Thoracic aorta (tissue), 2 donors: ENCODE results near the gene SUMO4. TPM values are rescaled to one million over a fixed set of nuclear protein-coding genes. Genes with fewer than 3 reads are reported as not detected.

Experiments
- ATAC-seq: fragments of 150-250 bp; one replicate; pipeline ENCODE4 v1.8.0; 2017; ENCODE audit warnings: low read depth; ENCODE audit not compliant: insufficient number of reproducible peaks, low FRiP score
- DNase-seq: peaks from one replicate; pipeline ENCODE4 v3.0.0-alpha.2; 2020; ENCODE audit warnings: low spot score
- H3K27ac ChIP-seq, 2 donors: fragments of 200-600 bp; sonication (generic); 1 replicate in 1 of 2; 2 replicates in 1 of 2; pipeline ENCODE4 v1.5.1; 2016; ENCODE audit warnings: mild to moderate bottlenecking in 2 of 2, moderate library complexity in 2 of 2
- H3K27me3 ChIP-seq: fragments of 200-600 bp; sonication (generic); replicated peaks from 2 replicates; pipeline ENCODE4 v1.6.0; 2016; ENCODE audit warnings: mild to moderate bottlenecking; ENCODE audit not compliant: insufficient read depth
- H3K36me3 ChIP-seq: fragments of 200-600 bp; sonication (generic); one replicate; pipeline ENCODE4 v1.5.1; 2016
- H3K4me1 ChIP-seq, 2 donors: fragments of 200-600 bp; sonication (generic); 1 replicate in 1 of 2; 2 replicates in 1 of 2; pipeline versions ENCODE4 v1.5.1 to v1.6.0; 2016; ENCODE audit warnings: low read depth in 2 of 2, mild to moderate bottlenecking in 1 of 2; ENCODE audit not compliant: control insufficient read depth in 1 of 2
- H3K4me3 ChIP-seq: fragments of 200-600 bp; sonication (generic); 2 replicates; pipeline ENCODE4 v1.5.1; 2016; ENCODE audit warnings: mild to moderate bottlenecking
- H3K9me3 ChIP-seq: fragments of 200-600 bp; sonication (generic); 2 replicates; pipeline ENCODE4 v1.5.1; 2016
- CTCF ChIP-seq: fragments of 200-600 bp; sonication (generic); IDR thresholded peaks from one replicate; pipeline ENCODE4 v1.5.1; 2019; ENCODE audit warnings: antibody characterized with exemption
- total RNA-seq, 2 donors: library from RNA; depleted of rRNA; stranded (reverse); fragments of >200 nt; gene quantifications; one replicate each; pipeline versions ENCODE4 v1.1.0 to v1.2.3, GENCODE V29; 2016

SUMO4 gene
- total RNA-seq, 2 donors from 2014 or later, result 3.2 to 5.6 TPM

- H3K27ac ChIP-seq, result no peak overlapping the region
- no peak for TF ChIP-seq CTCF
- DNase-seq, result no peak
- peaks cover under 1 to 11% of the 10 kb centered on the region in 2 donors for H3K4me1 ChIP-seq
- H3K9me3 ChIP-seq, result no peaks in the 10 kb centered on the region
- no peak overlapping the region for H3K4me3 ChIP-seq
- peaks cover 20% of the 10 kb centered on the region for H3K36me3 ChIP-seq
- no peaks in the 10 kb centered on the region for H3K27me3 ChIP-seq
- no peak for ATAC-seq
Observed at GRCh38 chr6:149379977-149380376, 20.1 kb upstream of the SUMO4 start.

GRCh38 chr6:149380523-149380922 lies 19.5 kb upstream of the SUMO4 start:
- H3K27ac ChIP-seq, result no peak overlapping the region
- no peak for TF ChIP-seq CTCF
- peaks cover 6 to 16% of the 10 kb centered on the region in 2 donors for H3K4me1 ChIP-seq
- ATAC-seq (no peak), DNase-seq (no peak)
- peaks cover 20% of the 10 kb centered on the region for H3K36me3 ChIP-seq
- no peaks in the 10 kb centered on the region for H3K9me3 ChIP-seq
- H3K27me3 ChIP-seq, result no peaks in the 10 kb centered on the region
- H3K4me3 ChIP-seq, result no peak overlapping the region

- ATAC-seq (no peak), DNase-seq (no peak)
- Histone ChIP-seq H3K27ac (no peak overlapping the region), H3K9me3 (no peaks in the 10 kb centered on the region), H3K27me3 (no peaks in the 10 kb centered on the region), H3K36me3 (peaks cover 18% of the 10 kb centered on the region), H3K4me3 (no peak overlapping the region), H3K4me1 (peaks cover 12 to 17% of the 10 kb centered on the region in 2 donors)
- TF ChIP-seq CTCF, result no peak
Observed at GRCh38 chr6:149383371-149383770, 16.7 kb upstream of the SUMO4 start.

GRCh38 chr6:149384464-149384863 lies 15.6 kb upstream of the SUMO4 start:
- Histone ChIP-seq H3K9me3 (no peaks in the 10 kb centered on the region), H3K4me3 (no peak overlapping the region), H3K27ac (no peak overlapping the region), H3K27me3 (no peaks in the 10 kb centered on the region), H3K36me3 (peaks cover 8% of the 10 kb centered on the region), H3K4me1 (peaks cover 12 to 18% of the 10 kb centered on the region in 2 donors)
- no peak for TF ChIP-seq CTCF
- ATAC-seq (no peak), DNase-seq (no peak)

GRCh38 chr6:149385998-149386646 lies 13.9 kb upstream of the SUMO4 start:
- peaks cover 6% of the 10 kb centered on the region for H3K36me3 ChIP-seq
- H3K4me3 ChIP-seq, result no peak overlapping the region
- no peak for DNase-seq
- H3K27ac ChIP-seq, result no peak overlapping the region
- TF ChIP-seq CTCF, result no peak
- no peaks in the 10 kb centered on the region for H3K27me3 ChIP-seq
- no peaks in the 10 kb centered on the region for H3K9me3 ChIP-seq
- peaks cover 16 to 18% of the 10 kb centered on the region in 2 donors for H3K4me1 ChIP-seq
- no peak for ATAC-seq
